Activated naive CD8-positive, alpha-beta T cell treated with anti-CD3 and anti-CD28 coated beads for 36 hours (primary cell): ENCODE data around the gene EFCAB11. TPM values are rescaled to one million over a fixed set of nuclear protein-coding genes. Genes with fewer than 3 reads are reported as not detected.

Source experiments
- DNase-seq: peaks from one replicate; pipeline ENCODE4 v3.0.0; 2021
- H3K27ac Mint-ChIP-seq: one replicate; pipeline ENCODE4 v1.8.0; 2022; ENCODE audit warnings: mild to moderate bottlenecking, moderate library complexity, mixed read lengths
- H3K27me3 Mint-ChIP-seq: one replicate; pipeline ENCODE4 v1.8.0; 2022; ENCODE audit warnings: mild to moderate bottlenecking, mixed read lengths
- H3K36me3 Mint-ChIP-seq: one replicate; pipeline ENCODE4 v1.8.0; 2021; ENCODE audit warnings: mild to moderate bottlenecking, mixed read lengths
- H3K4me1 Mint-ChIP-seq: one replicate; pipeline ENCODE4 v1.8.0; 2021; ENCODE audit warnings: mixed read lengths
- H3K4me3 Mint-ChIP-seq: one replicate; pipeline ENCODE4 v1.8.0; 2022; ENCODE audit warnings: mild to moderate bottlenecking, moderate library complexity, mixed read lengths
- H3K9me3 Mint-ChIP-seq: one replicate; pipeline ENCODE4 v1.8.0; 2022; ENCODE audit warnings: mixed read lengths
- total RNA-seq, 2 experiments: library from RNA; stranded (reverse); gene quantifications; one replicate each; pipeline ENCODE4 v1.2.3, GENCODE V29; 2021

EFCAB11 gene
- total RNA-seq, 2 experiments from 2014 or later: 8.3 TPM

- DNase-seq: no peak
- Mint-ChIP-seq H3K4me1 (no peaks in the 10 kb centered on the region), H3K9me3 (no peaks in the 10 kb centered on the region), H3K27ac (no peak overlapping the region), H3K27me3 (no peaks in the 10 kb centered on the region), H3K36me3 (no peaks in the 10 kb centered on the region), H3K4me3 (no peak overlapping the region)
These were observed 148.1 kb downstream of the EFCAB11 start for GRCh38 chr14:89806451-89806850.

- no peaks in the 10 kb centered on the region for H3K27me3 Mint-ChIP-seq
- H3K9me3 Mint-ChIP-seq: no peaks in the 10 kb centered on the region
- H3K27ac Mint-ChIP-seq: no peak overlapping the region
- H3K4me3 Mint-ChIP-seq: no peak overlapping the region
- H3K36me3 Mint-ChIP-seq: no peaks in the 10 kb centered on the region
- no peak for DNase-seq
- no peaks in the 10 kb centered on the region for H3K4me1 Mint-ChIP-seq
These were observed 149.0 kb downstream of the EFCAB11 start for GRCh38 chr14:89805501-89805900.

- Mint-ChIP-seq H3K4me1 (peaks cover 3% of the 10 kb centered on the region), H3K27me3 (no peaks in the 10 kb centered on the region)
These were observed 151.0 kb downstream of the EFCAB11 start for GRCh38 chr14:89803542-89803941.

GRCh38 chr14:89801136-89801535 lies 153.4 kb downstream of the EFCAB11 start:
- Mint-ChIP-seq H3K9me3 (no peaks in the 10 kb centered on the region), H3K27me3 (no peaks in the 10 kb centered on the region), H3K36me3 (no peaks in the 10 kb centered on the region), H3K4me1 (peaks cover 3% of the 10 kb centered on the region), H3K27ac (no peak overlapping the region), H3K4me3 (no peak overlapping the region)
- no peak for DNase-seq

More at GRCh38 chr14:89803542-89803941, 151.0 kb downstream of the EFCAB11 start:
- no peak overlapping the region for H3K27ac Mint-ChIP-seq
- DNase-seq: no peak
- H3K36me3 Mint-ChIP-seq: no peaks in the 10 kb centered on the region
- no peaks in the 10 kb centered on the region for H3K9me3 Mint-ChIP-seq
- no peak overlapping the region for H3K4me3 Mint-ChIP-seq

- no peak overlapping the region for H3K27ac Mint-ChIP-seq
- H3K27me3 Mint-ChIP-seq: no peaks in the 10 kb centered on the region
- H3K4me3 Mint-ChIP-seq: no peak overlapping the region
- no peaks in the 10 kb centered on the region for H3K9me3 Mint-ChIP-seq
- peaks cover 3% of the 10 kb centered on the region for H3K4me1 Mint-ChIP-seq
- no peaks in the 10 kb centered on the region for H3K36me3 Mint-ChIP-seq
- DNase-seq: no peak
These were observed 156.2 kb downstream of the EFCAB11 start for GRCh38 chr14:89798212-89798773.

GRCh38 chr14:89797148-89797547 lies 157.4 kb downstream of the EFCAB11 start:
- H3K4me1 Mint-ChIP-seq: peaks cover 3% of the 10 kb centered on the region
- H3K27me3 Mint-ChIP-seq: no peaks in the 10 kb centered on the region
- no peaks in the 10 kb centered on the region for H3K36me3 Mint-ChIP-seq
- no peak overlapping the region for H3K27ac Mint-ChIP-seq
- no peaks in the 10 kb centered on the region for H3K9me3 Mint-ChIP-seq
- H3K4me3 Mint-ChIP-seq: no peak overlapping the region
- DNase-seq: no peak

- DNase-seq: no peak
- no peaks in the 10 kb centered on the region for H3K9me3 Mint-ChIP-seq
- H3K4me1 Mint-ChIP-seq: no peaks in the 10 kb centered on the region
- no peaks in the 10 kb centered on the region for H3K27me3 Mint-ChIP-seq
- H3K4me3 Mint-ChIP-seq: no peak overlapping the region
- no peaks in the 10 kb centered on the region for H3K36me3 Mint-ChIP-seq
- no peak overlapping the region for H3K27ac Mint-ChIP-seq
These were observed 160.4 kb downstream of the EFCAB11 start for GRCh38 chr14:89794096-89794495.

GRCh38 chr14:89793367-89793716 lies 161.2 kb downstream of the EFCAB11 start:
- H3K4me3 Mint-ChIP-seq: no peak overlapping the region
- no peaks in the 10 kb centered on the region for H3K36me3 Mint-ChIP-seq

GRCh38 chr14:89792489-89793366 lies 161.8 kb downstream of the EFCAB11 start:
- no peaks in the 10 kb centered on the region for H3K4me1 Mint-ChIP-seq

More at GRCh38 chr14:89793367-89793716, 161.2 kb downstream of the EFCAB11 start:
- no peak overlapping the region for H3K27ac Mint-ChIP-seq
- H3K9me3 Mint-ChIP-seq: no peaks in the 10 kb centered on the region
- no peaks in the 10 kb centered on the region for H3K27me3 Mint-ChIP-seq
- DNase-seq: no peak
- no peaks in the 10 kb centered on the region for H3K4me1 Mint-ChIP-seq

GRCh38 chr14:89787525-89787924 lies 167.0 kb downstream of the EFCAB11 start:
- Mint-ChIP-seq H3K4me3 (no peak overlapping the region), H3K27me3 (no peaks in the 10 kb centered on the region), H3K36me3 (no peaks in the 10 kb centered on the region), H3K9me3 (no peaks in the 10 kb centered on the region), H3K27ac (no peak overlapping the region), H3K4me1 (no peaks in the 10 kb centered on the region)
- DNase-seq: no peak

More at GRCh38 chr14:89792489-89793366, 161.8 kb downstream of the EFCAB11 start:
- Mint-ChIP-seq H3K4me3 (no peak overlapping the region), H3K27ac (no peak overlapping the region), H3K36me3 (no peaks in the 10 kb centered on the region), H3K9me3 (no peaks in the 10 kb centered on the region), H3K27me3 (no peaks in the 10 kb centered on the region)
- DNase-seq: no peak

GRCh38 chr14:89781046-89781445 lies 173.5 kb downstream of the EFCAB11 start:
- Mint-ChIP-seq H3K27ac (no peak overlapping the region), H3K4me1 (no peaks in the 10 kb centered on the region), H3K36me3 (no peaks in the 10 kb centered on the region), H3K9me3 (no peaks in the 10 kb centered on the region), H3K4me3 (no peak overlapping the region), H3K27me3 (no peaks in the 10 kb centered on the region)
- DNase-seq: no peak

GRCh38 chr14:89779707-89780106 lies 174.8 kb downstream of the EFCAB11 start:
- peaks cover 2% of the 10 kb centered on the region for H3K4me1 Mint-ChIP-seq
- no peak overlapping the region for H3K27ac Mint-ChIP-seq
- DNase-seq: no peak
- no peaks in the 10 kb centered on the region for H3K36me3 Mint-ChIP-seq
- H3K9me3 Mint-ChIP-seq: no peaks in the 10 kb centered on the region
- H3K4me3 Mint-ChIP-seq: no peak overlapping the region
- H3K27me3 Mint-ChIP-seq: no peaks in the 10 kb centered on the region

GRCh38 chr14:89775946-89776345 lies 178.6 kb downstream of the EFCAB11 start:
- Mint-ChIP-seq H3K4me3 (no peak overlapping the region), H3K27me3 (no peaks in the 10 kb centered on the region), H3K27ac (no peak overlapping the region), H3K4me1 (peaks cover 24% of the 10 kb centered on the region), H3K9me3 (no peaks in the 10 kb centered on the region), H3K36me3 (no peaks in the 10 kb centered on the region)
- DNase-seq: no peak

- H3K27ac Mint-ChIP-seq: no peak overlapping the region
- DNase-seq: no peak
- H3K27me3 Mint-ChIP-seq: no peaks in the 10 kb centered on the region
These were observed 179.4 kb downstream of the EFCAB11 start for GRCh38 chr14:89775151-89775550.

GRCh38 chr14:89773644-89774316 lies 180.8 kb downstream of the EFCAB11 start:
- DNase-seq: peak; percentile 69
- Mint-ChIP-seq H3K36me3 (no peaks in the 10 kb centered on the region), H3K27ac (peak overlapping the region; percentile 59), H3K4me3 (peak overlapping the region; percentile 42), H3K9me3 (no peaks in the 10 kb centered on the region), H3K27me3 (no peaks in the 10 kb centered on the region), H3K4me1 (peaks cover 28% of the 10 kb centered on the region)

More at GRCh38 chr14:89775151-89775550, 179.4 kb downstream of the EFCAB11 start:
- no peak overlapping the region for H3K4me3 Mint-ChIP-seq
- no peaks in the 10 kb centered on the region for H3K36me3 Mint-ChIP-seq
- H3K9me3 Mint-ChIP-seq: no peaks in the 10 kb centered on the region
- peaks cover 28% of the 10 kb centered on the region for H3K4me1 Mint-ChIP-seq
